Parietal lobe (tissue), 2 donors: ENCODE measurements around the gene PXMP2. TPM values are rescaled to one million over a fixed set of nuclear protein-coding genes. Genes with fewer than 3 reads are reported as not detected.

Experiments used
- small RNA-seq: library from RNA; depleted of rRNA; stranded (forward); fragments of <200 nt; gene quantifications from one replicate; pipeline ENCODE3, GENCODE V24; 2014; ENCODE audit warnings: low replicate concordance
- total RNA-seq: library from RNA; depleted of rRNA; stranded (reverse); fragments of >200 nt; gene quantifications from one replicate; pipeline ENCODE4 v1.2.3, GENCODE V29; 2014

The PXMP2 gene
- total RNA-seq: 17.8 TPM

GRCh38 chr12:132687211-132688164, at the start of gene PXMP2, which contains the start of gene POLE:
Gene PXMP2, plus strand, starts transcription at chr12:132687587. Its CDS starts 84 bp downstream, at chr12:132687671.
Gene POLE, minus strand, starts transcription at chr12:132687342. Its CDS starts 27 bp downstream, at chr12:132687315.

DNA sequence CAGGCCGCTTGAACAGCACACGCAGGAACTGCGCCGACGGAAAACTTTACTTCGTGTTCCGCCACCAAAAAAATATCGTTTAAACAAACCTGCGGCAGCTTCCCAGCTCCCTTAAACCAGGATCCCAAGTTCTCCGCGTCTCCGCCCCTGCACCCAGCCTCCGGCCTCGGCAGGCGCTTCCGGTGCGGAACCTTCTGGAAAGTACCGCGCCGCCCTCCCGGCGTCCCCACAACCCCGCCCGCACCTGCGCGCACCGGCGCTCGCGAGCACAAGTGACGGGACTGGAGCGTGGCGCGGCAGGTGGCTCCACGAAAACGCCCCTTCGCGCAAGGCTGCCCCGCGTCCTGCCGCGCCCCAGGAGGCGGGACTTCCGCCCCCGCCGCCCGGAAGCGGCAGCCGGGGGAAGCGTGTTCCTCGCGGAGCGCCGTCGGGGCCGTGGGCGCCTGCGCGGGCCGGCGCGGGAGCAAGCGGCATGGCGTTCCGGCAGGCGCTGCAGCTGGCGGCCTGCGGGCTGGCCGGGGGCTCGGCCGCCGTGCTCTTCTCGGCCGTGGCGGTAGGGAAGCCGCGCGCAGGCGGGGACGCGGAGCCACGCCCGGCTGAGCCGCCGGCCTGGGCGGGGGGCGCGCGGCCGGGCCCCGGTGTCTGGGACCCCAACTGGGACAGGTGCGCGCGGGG, 23.2 kb downstream of the PXMP2 start, which contains the start of gene PGAM5:
Gene PGAM5, plus strand, starts transcription at position 438 of the 675 bp plus-strand sequence. Its CDS starts 35 bp downstream, at position 473.

Small RNA genes within 50 kb of the gene (small RNA-seq; reads per million reads assigned to genes)
- not detected for gene RNA5SP379

Other genes with a start within 250 kb of the PXMP2 start
- gene FBRSL1, start 197.4 kb upstream of the PXMP2 start, total RNA-seq: 15.0 TPM
- gene LRCOL1, start 77.0 kb upstream of the PXMP2 start, total RNA-seq: not detected
- gene P2RX2, start 68.8 kb upstream of the PXMP2 start, total RNA-seq: not detected
- 95.2 TPM for gene POLE, start 245 bp upstream of the PXMP2 start, total RNA-seq
- 21.6 TPM for gene PGAM5, start 23.3 kb downstream of the PXMP2 start, total RNA-seq
- 82.3 TPM for gene ANKLE2, start 74.2 kb downstream of the PXMP2 start, total RNA-seq
- gene GOLGA3, start 141.3 kb downstream of the PXMP2 start, total RNA-seq: 64.2 TPM
- gene CHFR, start 200.0 kb downstream of the PXMP2 start, total RNA-seq: 73.2 TPM